ENCODE measurements around the gene NCEH1. TPM values are rescaled to one million over a fixed set of nuclear protein-coding genes. Genes with fewer than 3 reads are reported as not detected.
A peak's percentile ranks its signal among the peaks of the same experiment; 100 is the strongest.
"Not testable (repeated sequence)": the region's sequence is repeated elsewhere in the genome, so short reads cannot be mapped to it uniquely, and the experiment has no call there.

The NCEH1 gene
- total RNA-seq, 6 donors from 2014 or later, result 16.8 to 73.1 (median 36.4) TPM

- Histone ChIP-seq H3K27ac (peak overlapping the region in 1 of 4 donors; percentile 11), H3K4me3 (peak overlapping the region in 1 of 4 donors; percentile 9), H3K36me3 (no peaks in the 10 kb centered on the region)
Measured at GRCh38 chr3:172666873-172667694, 43.8 kb downstream of the NCEH1 start.

GRCh38 chr3:172666181-172666872 is 44.5 kb downstream of the NCEH1 start:
- DNase-seq (no peak), ATAC-seq (ENCODE audit: low FRiP score in 2 of 2) (peak in 1 of 2 donors; percentile 14)
- H3K9me3 ChIP-seq, result no peaks in the 10 kb centered on the region
- TF ChIP-seq CTCF (IDR thresholded peaks at IDR 0.05) (no peak), POLR2A (IDR thresholded peaks at IDR 0.05) (no peak), EP300 (IDR thresholded peaks at IDR 0.05) (no peak), POLR2AphosphoS5 (IDR thresholded peaks at IDR 0.05) (no peak)
- no peaks in the 10 kb centered on the region for H3K36me3 ChIP-seq
- peak overlapping the region in 1 of 4 donors; percentile 11 for H3K27ac ChIP-seq
- 71 to 78% methylated on average over 10 of the region's 10 CpGs for WGBS, 2 donors
- H3K27me3 ChIP-seq, result no peaks in the 10 kb centered on the region
- peaks cover 0 to 15% (median 13%) of the 10 kb centered on the region in 4 donors for H3K4me1 ChIP-seq
- H3K4me3 ChIP-seq, result peak overlapping the region in 1 of 4 donors; percentile 9

More at GRCh38 chr3:172666873-172667694, 43.8 kb downstream of the NCEH1 start:
- DNase-seq, result peak in 1 of 2 donors; percentile 84
- no peaks in the 10 kb centered on the region for H3K9me3 ChIP-seq
- no peaks in the 10 kb centered on the region for H3K27me3 ChIP-seq
- peak; percentile 72 to 95 (median 92) for TF ChIP-seq CTCF (IDR thresholded peaks at IDR 0.05)
- no peak for TF ChIP-seq POLR2A (IDR thresholded peaks at IDR 0.05)
- H3K4me1 ChIP-seq, result peaks cover 0 to 15% (median 13%) of the 10 kb centered on the region in 4 donors
- ATAC-seq (ENCODE audit: low FRiP score in 2 of 2), result peak; percentile 92 to 96
- WGBS, 2 donors, result 66% methylated on average over 16 of the region's 16 CpGs

- peaks cover 0 to 15% (median 13%) of the 10 kb centered on the region in 4 donors for H3K4me1 ChIP-seq
- ATAC-seq (ENCODE audit: low FRiP score in 2 of 2); H3K27me3 ChIP-seq; H3K9me3 ChIP-seq; H3K36me3 ChIP-seq; H3K4me3 ChIP-seq; H3K27ac ChIP-seq: not testable (repeated sequence)
- DNase-seq, result peak in 1 of 2 donors; percentile 32
- 76 to 77% methylated on average over 9 of the region's 9 CpGs for WGBS, 2 donors
Measured at GRCh38 chr3:172665510-172665909, 45.4 kb downstream of the NCEH1 start.

- H3K9me3 ChIP-seq; ATAC-seq (ENCODE audit: low FRiP score in 2 of 2); H3K36me3 ChIP-seq; H3K27ac ChIP-seq; H3K4me1 ChIP-seq; H3K27me3 ChIP-seq; DNase-seq; H3K4me3 ChIP-seq: not testable (repeated sequence)
- WGBS, 2 donors, result 95 to 100% methylated on average over 1 of the region's 1 CpG
Measured at GRCh38 chr3:172660421-172660820, 50.4 kb downstream of the NCEH1 start.

GRCh38 chr3:172659246-172660002 is 51.4 kb downstream of the NCEH1 start:
- Histone ChIP-seq H3K27ac (no peak overlapping the region), H3K27me3 (no peaks in the 10 kb centered on the region), H3K4me1 (no peaks in the 10 kb centered on the region), H3K9me3 (no peaks in the 10 kb centered on the region), H3K36me3 (no peaks in the 10 kb centered on the region), H3K4me3 (no peak overlapping the region)
- WGBS, 2 donors, result 91 to 92% methylated on average over 3 of the region's 3 CpGs
- ATAC-seq (ENCODE audit: low FRiP score in 2 of 2), result no peak
- DNase-seq, result no peak
- TF ChIP-seq CTCF (IDR thresholded peaks at IDR 0.05) (no peak), EP300 (IDR thresholded peaks at IDR 0.05) (no peak), POLR2A (IDR thresholded peaks at IDR 0.05) (no peak), POLR2AphosphoS5 (IDR thresholded peaks at IDR 0.05) (no peak)
